ENCODE measurements around the gene TRIM44. TPM values are rescaled to one million over a fixed set of nuclear protein-coding genes. Genes with fewer than 3 reads are reported as not detected.

Gene TRIM44
- total RNA-seq, 4 donors from 2014 or later: 24.6 to 54.2 (median 35.8) TPM

- WGBS, 2 donors: 96 to 98% methylated on average over 2 of the region's 2 CpGs
- H3K36me3 ChIP-seq: no peaks in the 10 kb centered on the region
- intact Hi-C loops (cut with DNase I): no loop called here
- no peaks in the 10 kb centered on the region for H3K9me3 ChIP-seq
- no peak for DNase-seq
- H3K4me1 ChIP-seq: peaks cover 0 to 3% of the 10 kb centered on the region in 2 donors
- TF ChIP-seq, protein P1, sequence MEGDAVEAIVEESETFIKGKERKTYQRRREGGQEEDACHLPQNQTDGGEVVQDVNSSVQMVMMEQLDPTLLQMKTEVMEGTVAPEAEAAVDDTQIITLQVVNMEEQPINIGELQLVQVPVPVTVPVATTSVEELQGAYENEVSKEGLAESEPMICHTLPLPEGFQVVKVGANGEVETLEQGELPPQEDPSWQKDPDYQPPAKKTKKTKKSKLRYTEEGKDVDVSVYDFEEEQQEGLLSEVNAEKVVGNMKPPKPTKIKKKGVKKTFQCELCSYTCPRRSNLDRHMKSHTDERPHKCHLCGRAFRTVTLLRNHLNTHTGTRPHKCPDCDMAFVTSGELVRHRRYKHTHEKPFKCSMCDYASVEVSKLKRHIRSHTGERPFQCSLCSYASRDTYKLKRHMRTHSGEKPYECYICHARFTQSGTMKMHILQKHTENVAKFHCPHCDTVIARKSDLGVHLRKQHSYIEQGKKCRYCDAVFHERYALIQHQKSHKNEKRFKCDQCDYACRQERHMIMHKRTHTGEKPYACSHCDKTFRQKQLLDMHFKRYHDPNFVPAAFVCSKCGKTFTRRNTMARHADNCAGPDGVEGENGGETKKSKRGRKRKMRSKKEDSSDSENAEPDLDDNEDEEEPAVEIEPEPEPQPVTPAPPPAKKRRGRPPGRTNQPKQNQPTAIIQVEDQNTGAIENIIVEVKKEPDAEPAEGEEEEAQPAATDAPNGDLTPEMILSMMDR (IDR thresholded peaks at IDR 0.05): no peak
- no peak for TF ChIP-seq POLR2A (IDR thresholded peaks at IDR 0.05)
- H3K27ac ChIP-seq: no peak overlapping the region
- H3K27me3 ChIP-seq: no peaks in the 10 kb centered on the region
- no peak overlapping the region for H3K4me3 ChIP-seq (replicated peaks in 1 of 3)
Observed at GRCh38 chr11:35717043-35717442, 54.5 kb downstream of the TRIM44 start.

DNA sequence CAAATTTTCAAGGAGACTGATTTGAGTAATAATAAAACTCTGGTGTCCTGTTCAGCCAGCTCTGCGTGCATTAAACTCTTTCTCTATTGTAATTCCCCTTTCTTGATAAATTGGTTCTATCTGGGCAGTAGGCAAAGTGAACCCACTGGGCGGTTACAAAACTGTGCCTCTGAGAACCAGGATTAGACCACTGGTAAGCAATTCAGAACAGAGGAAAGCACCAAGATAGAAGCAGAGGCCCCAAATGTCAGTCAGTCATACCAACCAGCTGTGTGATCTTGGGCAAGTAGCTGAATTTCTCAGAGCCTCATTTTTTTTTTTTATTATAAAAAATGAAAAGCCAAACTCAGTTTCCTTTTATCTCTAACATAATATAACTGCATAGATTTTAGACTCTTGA is 54.9 kb downstream of the TRIM44 start:
- Histone ChIP-seq H3K36me3 (no peaks in the 10 kb centered on the region), H3K9me3 (no peaks in the 10 kb centered on the region), H3K27ac (no peak overlapping the region), H3K27me3 (no peaks in the 10 kb centered on the region), H3K4me3 (replicated peaks in 1 of 3) (no peak overlapping the region), H3K4me1 (peaks cover 0 to 3% of the 10 kb centered on the region in 2 donors)
- TF ChIP-seq POLR2A (IDR thresholded peaks at IDR 0.05): no peak
- TF ChIP-seq, protein P1 (IDR thresholded peaks at IDR 0.05): no peak
- 97 to 98% methylated on average over 2 of the region's 2 CpGs for WGBS, 2 donors
- DNase-seq: no peak
- intact Hi-C loops (cut with DNase I): no loop called here

DNA sequence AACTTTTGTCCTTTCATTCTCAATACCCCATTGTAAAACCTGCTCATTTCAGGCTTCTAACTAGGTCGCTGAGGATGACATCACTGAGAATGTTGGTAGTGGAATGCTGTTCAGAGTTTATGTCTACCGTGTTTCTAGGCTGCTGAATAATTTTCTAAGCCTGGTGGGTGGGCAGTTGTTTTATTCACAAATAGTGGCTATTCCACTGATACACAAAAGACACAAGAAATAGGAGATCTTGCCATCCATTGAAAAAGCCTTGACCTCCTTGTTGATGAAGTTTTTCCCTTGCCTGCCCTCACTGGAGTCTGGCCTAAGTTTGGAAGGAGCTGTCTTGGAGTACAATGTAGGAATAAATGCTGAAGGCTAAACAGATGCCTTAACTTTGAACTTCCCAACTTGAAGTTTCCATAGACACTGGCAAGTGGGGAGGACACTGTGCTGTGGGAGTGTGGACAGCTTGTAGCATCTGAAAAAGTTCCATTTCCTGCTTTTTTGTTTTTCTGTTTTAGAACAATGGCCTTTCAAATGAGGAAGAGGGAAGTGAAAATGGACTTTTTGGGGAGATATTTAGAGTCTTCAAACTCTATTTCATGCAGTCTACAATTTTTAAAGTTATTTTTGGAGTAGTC is 59.2 kb downstream of the TRIM44 start:
- H3K27ac ChIP-seq: no peak overlapping the region
- WGBS, 2 donors: 74 to 85% methylated on average over 2 of the region's 2 CpGs
- H3K9me3 ChIP-seq: no peaks in the 10 kb centered on the region
- intact Hi-C loops (cut with DNase I): no loop called here
- H3K4me3 ChIP-seq (replicated peaks in 1 of 3): no peak overlapping the region
- TF ChIP-seq POLR2A (IDR thresholded peaks at IDR 0.05): no peak
- TF ChIP-seq, protein P1 (IDR thresholded peaks at IDR 0.05): no peak
- no peak for DNase-seq
- no peaks in the 10 kb centered on the region for H3K36me3 ChIP-seq
- H3K4me1 ChIP-seq: peaks cover 0 to 3% of the 10 kb centered on the region in 2 donors
- no peaks in the 10 kb centered on the region for H3K27me3 ChIP-seq

GRCh38 chr11:35722641-35723040 is 60.1 kb downstream of the TRIM44 start:
- peaks cover 0 to 3% of the 10 kb centered on the region in 2 donors for H3K4me1 ChIP-seq
- intact Hi-C loops (cut with DNase I): no loop called here
- 89 to 93% methylated on average over 4 of the region's 4 CpGs for WGBS, 2 donors
- no peaks in the 10 kb centered on the region for H3K9me3 ChIP-seq
- no peak overlapping the region for H3K4me3 ChIP-seq (replicated peaks in 1 of 3)
- no peak for TF ChIP-seq POLR2A (IDR thresholded peaks at IDR 0.05)
- TF ChIP-seq, protein P1 (IDR thresholded peaks at IDR 0.05): no peak
- no peak overlapping the region for H3K27ac ChIP-seq
- H3K27me3 ChIP-seq: no peaks in the 10 kb centered on the region
- no peaks in the 10 kb centered on the region for H3K36me3 ChIP-seq
- DNase-seq: no peak

DNA sequence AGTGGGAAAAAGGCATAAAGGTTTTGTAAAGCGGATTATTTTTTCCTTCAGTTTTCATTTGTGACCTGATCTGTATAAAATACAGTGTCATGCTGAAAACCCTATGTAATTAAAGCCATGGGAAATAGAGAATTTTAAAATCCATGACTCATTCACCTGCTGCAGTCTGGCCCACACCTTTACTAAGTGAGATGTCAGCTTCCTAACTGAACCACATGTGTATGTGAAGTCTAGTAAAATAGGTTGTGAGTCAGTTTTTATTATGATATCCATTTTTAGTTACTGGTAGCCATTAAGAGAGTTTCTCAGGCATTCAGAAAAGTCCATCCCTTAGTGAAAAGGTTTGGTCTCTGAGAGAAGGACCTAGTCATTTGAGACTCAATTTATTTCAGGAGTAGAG is 60.9 kb downstream of the TRIM44 start:
- no peak overlapping the region for H3K27ac ChIP-seq
- TF ChIP-seq, protein P1 (IDR thresholded peaks at IDR 0.05): no peak
- TF ChIP-seq POLR2A (IDR thresholded peaks at IDR 0.05): no peak
- no peak for DNase-seq
- no peaks in the 10 kb centered on the region for H3K9me3 ChIP-seq
- no peak overlapping the region for H3K4me3 ChIP-seq (replicated peaks in 1 of 3)
- H3K36me3 ChIP-seq: no peaks in the 10 kb centered on the region
- intact Hi-C loops (cut with DNase I): no loop called here
- peaks cover 0 to 3% of the 10 kb centered on the region in 2 donors for H3K4me1 ChIP-seq
- H3K27me3 ChIP-seq: no peaks in the 10 kb centered on the region
- 98 to 99% methylated on average over 1 of the region's 1 CpG for WGBS, 2 donors

Data from thyroid gland (tissue), 4 donors.